K562 (cell line): Measurements from ENCODE around the gene MLKL. TPM values are rescaled to one million over a fixed set of nuclear protein-coding genes. Genes with fewer than 3 reads are reported as not detected.

ENCODE experiments used
- ATAC-seq: fragments of 200-7000 bp; cut with Tn5 transposase; 3 replicates; pipeline ENCODE4 v1.9.1; 2020; ENCODE audit warnings: moderate library complexity
- BruUV-seq: library from RNA; stranded (reverse); fragments of 400-500 nt; replicated peaks from 2 replicates; lab custom pipeline; 2021; lab: Mats Ljungman, UMichigan
- CTCF ChIA-PET: fragments of 300-600 bp; formaldehyde crosslinking; extraction: SDS; loops from one replicate; lab custom pipeline; 2021; ENCODE audit warnings: low intra/inter-chr PET ratio; lab: Yijun Ruan, JAX
- POLR2A ChIA-PET: fragments of 300-600, 350-650 bp; sonication (Branson Sonifier 250); formaldehyde crosslinking; extraction: SDS; loops from one replicate; lab custom pipeline; 2021; ENCODE audit warnings: antibody characterized with exemption, inconsistent platforms; lab: Yijun Ruan, JAX
- DNase-seq, 4 experiments: peaks; one replicate each; pipeline versions ENCODE4 v3.0.0 to v3.0.0-alpha.2; 2011 to 2018; ENCODE audit warnings: low spot score in 3 of 4, mixed read lengths in 3 of 4; ENCODE audit errors: extremely low read depth in 1 of 4
- FAIRE-seq: peaks from 2 replicates; lab custom pipeline; 2011; peaks lifted over from hg19 to GRCh38; lab: Jason Lieb, UNC
- H2AFZ ChIP-seq: 2 replicates; pipeline ENCODE4 v1.6.0; 2011; ENCODE audit warnings: low read depth, low read length, control low read depth, inconsistent platforms
- H3K27ac ChIP-seq: fragments of 200-600 bp; 3 replicates; pipeline ENCODE4 v1.8.0; 2011; ENCODE audit warnings: low read depth, mild to moderate bottlenecking, control low read depth, inconsistent platforms, low read length, moderate library complexity, mixed read lengths; ENCODE audit errors: extremely low read depth
- H3K27me3 ChIP-seq, 2 experiments: fragments of 300-600 bp in 1 of 2; 2 replicates in 1 of 2; 3 replicates in 1 of 2; pipeline versions ENCODE4 v1.6.0 to v1.8.0; 2011; ENCODE audit warnings: inconsistent platforms in 2 of 2, low read length in 2 of 2, mild to moderate bottlenecking in 1 of 2, mixed read lengths in 1 of 2, moderate library complexity in 1 of 2; ENCODE audit not compliant: control insufficient read depth in 2 of 2, insufficient read depth in 2 of 2
- H3K36me3 ChIP-seq: fragments of 300-600 bp; 3 replicates; pipeline ENCODE4 v1.8.0; 2011; ENCODE audit warnings: mild to moderate bottlenecking, low read length, inconsistent platforms; ENCODE audit not compliant: control insufficient read depth, insufficient read depth
- H3K4me1 ChIP-seq, 2 experiments: fragments of 200-600 bp in 1 of 2; replicated peaks in 1 of 2; 2 replicates in 1 of 2; 3 replicates in 1 of 2; pipeline versions ENCODE4 v1.5.1 to v1.8.0; 2011; ENCODE audit warnings: inconsistent platforms in 2 of 2, low read length in 2 of 2, mild to moderate bottlenecking in 1 of 2, mixed read lengths in 1 of 2, moderate library complexity in 1 of 2; ENCODE audit not compliant: control insufficient read depth in 2 of 2, insufficient read depth in 2 of 2
- H3K4me2 ChIP-seq: 2 replicates; pipeline ENCODE4 v1.6.1; 2011; ENCODE audit warnings: low read length, control low read depth, inconsistent platforms, mixed read lengths; ENCODE audit not compliant: insufficient read depth
- H3K4me3 ChIP-seq: fragments of 200-600 bp; sonication (generic), shearing (Covaris generic); 2 replicates; pipeline ENCODE4 v1.5.1; 2016; ENCODE audit warnings: control low read depth, inconsistent platforms
- H3K79me2 ChIP-seq: fragments of 200-600 bp; 3 replicates; pipeline ENCODE4 v1.8.0; 2011; ENCODE audit warnings: low read length, inconsistent platforms; ENCODE audit not compliant: control insufficient read depth, insufficient read depth
- H3K9ac ChIP-seq, 2 experiments: 2 replicates each; pipeline versions ENCODE4 v1.6.0 to v1.6.1; 2011; ENCODE audit warnings: low read depth in 2 of 2, low read length in 2 of 2, control low read depth in 1 of 2, inconsistent platforms in 1 of 2, mild to moderate bottlenecking in 1 of 2, mixed read lengths in 1 of 2; ENCODE audit not compliant: insufficient read depth in 1 of 2
- H3K9me1 ChIP-seq: one replicate; pipeline ENCODE4 v1.6.0; 2011; ENCODE audit warnings: inconsistent platforms, mild to moderate bottlenecking, low read length, moderate library complexity; ENCODE audit not compliant: control insufficient read depth, insufficient read depth
- H3K9me3 ChIP-seq: replicated peaks from 2 replicates; pipeline ENCODE4 v1.5.1; 2011; ENCODE audit warnings: low read depth, low read length, inconsistent platforms; ENCODE audit not compliant: control insufficient read depth, insufficient read depth
- H4K20me1 ChIP-seq: replicated peaks from 2 replicates; pipeline ENCODE4 v1.6.1; 2011; ENCODE audit warnings: low read length, inconsistent platforms, mixed read lengths; ENCODE audit not compliant: control insufficient read depth, insufficient read depth
- BHLHE40 ChIP-seq: IDR thresholded peaks from 2 replicates; pipeline ENCODE4 v1.6.1; 2011; ENCODE audit warnings: low read length, improper control_type of control experiment
- CCNT2 ChIP-seq: IDR thresholded peaks from 2 replicates; pipeline ENCODE4 v1.6.1; 2011; ENCODE audit warnings: borderline replicate concordance, low read depth, mild to moderate bottlenecking, moderate library complexity, mixed read lengths, low read length; ENCODE audit not compliant: insufficient read length; ENCODE audit errors: extremely low read depth
- CTCF ChIP-seq, 3 experiments: IDR thresholded peaks in 2 of 3; conservative IDR thresholded peaks in 1 of 3; 2 replicates each; pipeline ENCODE4 v1.5.1; 2011 to 2012; ENCODE audit warnings: low read length in 3 of 3, mild to moderate bottlenecking in 3 of 3, control low read depth in 2 of 3, improper control_type of control experiment in 1 of 3, inconsistent platforms in 1 of 3, low read depth in 1 of 3, mixed read lengths in 1 of 3, moderate library complexity in 1 of 3; ENCODE audit not compliant: insufficient read depth in 2 of 3
- CTCFL ChIP-seq: IDR thresholded peaks from 2 replicates; pipeline ENCODE4 v1.6.1; 2011; ENCODE audit warnings: borderline replicate concordance, low read depth, mild to moderate bottlenecking, moderate library complexity, low read length; ENCODE audit not compliant: insufficient read depth, poor library complexity, severe bottlenecking
- DDX20 ChIP-seq: fragments of 450-650 bp; IDR thresholded peaks from 2 replicates; pipeline ENCODE4 v1.6.1; 2016; ENCODE audit warnings: missing genetic modification characterization, low read depth, mild to moderate bottlenecking, missing compliant biosample characterization, moderate library complexity
- DLX4 ChIP-seq: fragments of 250-450 bp; sonication (Bioruptor Pico); IDR thresholded peaks from 2 replicates; pipeline ENCODE4 v1.6.1; 2021; ENCODE audit warnings: mild to moderate bottlenecking
- KHSRP ChIP-seq: fragments of 450-650 bp; IDR thresholded peaks from 2 replicates; pipeline ENCODE4 v1.6.1; 2017
- MED1 ChIP-seq: sonication (generic); formaldehyde crosslinking; IDR thresholded peaks from 2 replicates; pipeline ENCODE4 v1.8.1; 2023; ENCODE audit warnings: missing genetic modification reagents, borderline replicate concordance
- MYC ChIP-seq, 2 experiments: fragments of 250-450 bp in 1 of 2; sonication (Bioruptor Pico) in 1 of 2; IDR thresholded peaks; 2 replicates each; pipeline versions ENCODE4 v1.5.1 to v1.6.1; 2012 to 2021; ENCODE audit warnings: low read depth in 2 of 2, borderline replicate concordance in 1 of 2, improper control_type of control experiment in 1 of 2, low read length in 1 of 2, mild to moderate bottlenecking in 1 of 2, moderate library complexity in 1 of 2
- NCOA2 ChIP-seq, 2 experiments: fragments of 450-650 bp; IDR thresholded peaks; 2 replicates each; pipeline ENCODE4 v1.6.1; 2018; ENCODE audit warnings: mild to moderate bottlenecking in 2 of 2, moderate library complexity in 1 of 2; ENCODE audit not compliant: partially characterized antibody in 2 of 2
- POLR3A ChIP-seq: IDR thresholded peaks from 2 replicates; pipeline ENCODE4 v1.6.1; 2011; ENCODE audit warnings: borderline replicate concordance, mild to moderate bottlenecking, moderate library complexity; ENCODE audit not compliant: insufficient read length, insufficient read depth; ENCODE audit errors: extremely low read depth
- RAD21 ChIP-seq, 2 experiments: fragments of 250-450 bp in 1 of 2; fragments of 450-650 bp in 1 of 2; sonication (Bioruptor Pico) in 1 of 2; formaldehyde crosslinking in 1 of 2; IDR thresholded peaks in 1 of 2; conservative IDR thresholded peaks in 1 of 2; 2 replicates each; pipeline versions ENCODE4 v1.4.0 to v1.8.0; 2020 to 2022; ENCODE audit warnings: mild to moderate bottlenecking in 2 of 2, moderate library complexity in 1 of 2
- ZNF24 ChIP-seq: fragments of 450-650 bp; IDR thresholded peaks from 2 replicates; pipeline ENCODE4 v1.6.1; 2016
- WGBS: fragments of 100-300 bp; shearing (Covaris generic); methylation state at CpG from one replicate; pipeline ENCODE4 v1.1.6; 2016; ENCODE audit warnings: low coverage, mixed read lengths; ENCODE audit not compliant: insufficient coverage; ENCODE audit errors: missing lambda C conversion rate; 5-methylcytosine and 5-hydroxymethylcytosine counted together
- in situ Hi-C: fragments of 300-500 bp; cut with MboI; formaldehyde crosslinking; loops from 4 replicates; pipeline ENCODE4 v1.15.0; 2018; ENCODE audit warnings: inconsistent platforms, mixed read lengths
- intact Hi-C: fragments of 100-400 bp; cut with micrococcal nuclease; formaldehyde crosslinking; loops from 2 replicates; pipeline ENCODE4 v1.14.2; 2022
- polyA plus RNA-seq, 8 experiments: library from polyadenylated mRNA; depleted of rRNA in 4 of 8; stranded (reverse) in 5 of 8; unstranded in 3 of 8; fragments of >200 nt; fragmentation: Nextera tagmentation in 2 of 8; fragmentation: Illumina TruSeq in 1 of 8; extraction: Ambion mirVana in 2 of 8; extraction: Trizol in 1 of 8; gene quantifications; 2 replicates each; pipeline versions ENCODE4 v1.2.1 to v1.2.3, GENCODE V29; 2011 to 2014; ENCODE audit warnings: inconsistent platforms in 1 of 8, missing spikeins in 1 of 8
- total RNA-seq, 7 experiments: library from RNA; depleted of rRNA in 6 of 7; stranded (reverse); fragments of >200 nt in 6 of 7; fragmentation: Illumina TruSeq in 2 of 7; extraction: Trizol in 2 of 7; gene quantifications; 2 replicates each; pipeline versions ENCODE4 v1.2.1 to v1.2.3, GENCODE V29; 2011 to 2021; ENCODE audit warnings: low replicate concordance in 1 of 7

The MLKL gene
- total and polyA plus RNA-seq, 9 of the 15 experiments (the other 6 are each of a cell fraction or from before 2014, with no cell fraction given), result 1.6 to 6.1 (median 4.8) TPM

- H3K36me3 ChIP-seq, result no peaks in the 10 kb centered on the region
- ChIA-PET POLR2A (no interaction called here), CTCF (no interaction called here)
- H3K9ac ChIP-seq, result no peak overlapping the region
- no TSS peak for BruUV-seq
- peak; percentile 70 for ATAC-seq
- H4K20me1 ChIP-seq, result no peaks in the 10 kb centered on the region
- no peak for TF ChIP-seq MED1 (CRISPR knock-in tag)
- TF ChIP-seq RAD21 (CRISPR knock-in tag; conservative IDR thresholded peaks at IDR 0.05 in 1 of 2, IDR thresholded peaks at IDR 0.05 in 1 of 2), result 0 out of 4 replicates have a peak, but pooled peaks of 1 of the 2 experiments have one; percentile 8
- TF ChIP-seq DLX4 (CRISPR knock-in tag), result no peak
- no peak for TF ChIP-seq BHLHE40
- TF ChIP-seq KHSRP, result no peak
- TF ChIP-seq POLR3A, result no peak
- TF ChIP-seq MYC (IDR thresholded peaks at IDR 0.05; ENCODE audit: low read depth, low read length), result no peak
- TF ChIP-seq MYC (CRISPR knock-in tag; IDR thresholded peaks at IDR 0.05; ENCODE audit: borderline replicate concordance, low read depth), result no peak
- peak; percentile 30 to 50 (median 35); a peak in 4 of 6 replicates for TF ChIP-seq CTCF (IDR thresholded peaks at IDR 0.05 in 2 of 3, conservative IDR thresholded peaks at IDR 0.05 in 1 of 3; ENCODE audit: insufficient read depth in 2 of 3, low read depth in 1 of 3, low read length in 3 of 3)
- TF ChIP-seq CTCFL, result peak; percentile 60
- no peak for TF ChIP-seq DDX20 (tag)
- TF ChIP-seq CCNT2, result no peak
- no peak for TF ChIP-seq NCOA2 (IDR thresholded peaks at IDR 0.05; ENCODE audit: partially characterized antibody in 2 of 2)
- TF ChIP-seq ZNF24, result peak; percentile 39; the same call in 1 of the 2 replicates
- no peak for FAIRE-seq
- H3K9me1 ChIP-seq, result no peaks in the 10 kb centered on the region
- 8% methylated on average over 27 of the region's 27 CpGs for WGBS
- peaks cover 27 to 53% of the 10 kb centered on the region in 2 experiments; a peak in 4 of 5 replicates for H3K27me3 ChIP-seq
- H2AFZ ChIP-seq, result no peak overlapping the region
- no peak overlapping the region for H3K27ac ChIP-seq
- peak in 1 of 4 experiments; percentile 9 for DNase-seq
- intact Hi-C loops, result no loop called here
- no peaks in the 10 kb centered on the region for H3K9me3 ChIP-seq
- H3K79me2 ChIP-seq, result no peaks in the 10 kb centered on the region
- no peak overlapping the region for H3K4me3 ChIP-seq
- H3K4me2 ChIP-seq, result no peak overlapping the region
- peaks cover 0 to 12% of the 10 kb centered on the region in 2 experiments; a peak in 3 of 5 replicates for H3K4me1 ChIP-seq
- in situ Hi-C loops, result loop anchor here (25.0 kb wide), 1 partner anchor 418 kb away; the partner anchor contains the start of gene ZFP1
These were observed 18.3 kb upstream of the MLKL start for GRCh38 chr16:74718741-74719610.
